ENCODE data around the gene GLUL. TPM values are rescaled to one million over a fixed set of nuclear protein-coding genes. Genes with fewer than 3 reads are reported as not detected.
A peak's percentile ranks its signal among the peaks of the same experiment; 100 is the strongest.

The GLUL gene
- total RNA-seq (2014; rRNA removed) (131 and 159 TPM in 2 replicates), Bru-seq, nascent RNA (percentile 92 among the genes with signal in this experiment), BruChase-seq, experiment 1, labeled RNA remaining after a 6-hour chase (percentile 97 among the genes with signal in this experiment), BruChase-seq, experiment 2, labeled RNA remaining after a 2-hour chase (percentile 98 among the genes with signal in this experiment)
- long read RNA-seq, full-length matches to known transcripts = 176 of 254 reads
- long read RNA-seq, partial matches to known transcripts = 72 of 254 reads
- long read RNA-seq, other reads (novel, unspliced or antisense) = 6 of 254 reads

GRCh38 chr1:182391362-182392049, at the start of gene GLUL:
Gene GLUL (minus strand): TSS chr1:182391790. CDS start chr1:182388737, 3,053 bp downstream.
- H3K27me3 ChIP-seq (ENCODE audit: low read length) = no peaks in the 10 kb centered on the region
- peak within 1 kb of the TSS; percentile 97 for H3K4me2 ChIP-seq (ENCODE audit: low read length)
- intact Hi-C loops (cut with micrococcal nuclease) = loop anchor here (1.0 to 5.0 kb wide), 2 partner anchors 89 to 174 kb away; no protein-coding TSS in a partner anchor
- no TSS peak for BruUV-seq (replicated peaks)
- peaks cover 41% of the 10 kb centered on the region for H3K79me2 ChIP-seq (ENCODE audit: low read length)
- H3K36me3 ChIP-seq (ENCODE audit: low read depth, low read length) = peaks cover 23% of the 10 kb centered on the region
- CTCF ChIA-PET = interaction anchor here (0.6 kb wide), 1 partner anchor 209 kb away, joined by 4 read pairs; no protein-coding TSS in a partner anchor
- peak within 1 kb of the TSS; percentile 95 for H3K4me3 ChIP-seq (ENCODE audit: low read length)
- peaks cover 12% of the 10 kb centered on the region for H3K4me1 ChIP-seq (ENCODE audit: insufficient read depth, low read length)
- ATAC-seq (peak; percentile 88), DNase-seq (peak; percentile 88)
- no peaks in the 10 kb centered on the region for H3K9me2 ChIP-seq (replicated peaks; ENCODE audit: low read length)
- no peak for TF ChIP-seq EZH2phosphoT487 (IDR thresholded peaks at IDR 0.05; ENCODE audit: borderline replicate concordance, low read length)
- no peak for TF ChIP-seq EZH2 (IDR thresholded peaks at IDR 0.05; ENCODE audit: low read length, unreplicated experiment)
- TF ChIP-seq CTCF (conservative IDR thresholded peaks at IDR 0.05; ENCODE audit: low read depth, low read length) = no peak
- peaks cover 31% of the 10 kb centered on the region for H4K20me1 ChIP-seq (ENCODE audit: low read length)
- POLR2A ChIA-PET (ENCODE audit: unreplicated experiment) = interaction anchor here (0.6 to 1.0 kb wide), 3 partner anchors 71 to 283 kb away, joined by 3 to 5 read pairs (median 4); no protein-coding TSS in a partner anchor
- H3K27ac ChIP-seq (ENCODE audit: low read length) = peak within 1 kb of the TSS; percentile 73
- H3F3A ChIP-seq (ENCODE audit: low read length, unreplicated experiment) = no peaks in the 10 kb centered on the region
- H2AFZ ChIP-seq (ENCODE audit: low read length) = peak within 1 kb of the TSS; percentile 83
- H3K9me3 ChIP-seq (ENCODE audit: low read length) = no peaks in the 10 kb centered on the region
- peak within 1 kb of the TSS; percentile 92 for H3K9ac ChIP-seq (ENCODE audit: low read length)

GRCh38 chr1:182438326-182438725, 46.7 kb upstream of the GLUL start:
- intact Hi-C loops (cut with micrococcal nuclease) = no loop called here
- CTCF ChIA-PET = no interaction called here
- BruUV-seq (replicated peaks) = no TSS peak

GRCh38 chr1:182433580-182433979, 42.0 kb upstream of the GLUL start:
- H3K4me3 ChIP-seq (ENCODE audit: low read length) = no peak overlapping the region
- no peaks in the 10 kb centered on the region for H3K36me3 ChIP-seq (ENCODE audit: low read depth, low read length)
- ChIA-PET CTCF (no interaction called here), POLR2A (ENCODE audit: unreplicated experiment) (no interaction called here)
- H3K4me1 ChIP-seq (ENCODE audit: insufficient read depth, low read length) = no peaks in the 10 kb centered on the region
- H3K79me2 ChIP-seq (ENCODE audit: low read length) = no peaks in the 10 kb centered on the region
- no peaks in the 10 kb centered on the region for H3K9me2 ChIP-seq (replicated peaks; ENCODE audit: low read length)
- BruUV-seq (replicated peaks) = no TSS peak
- no peaks in the 10 kb centered on the region for H3K27me3 ChIP-seq (ENCODE audit: low read length)
- H3K9ac ChIP-seq (ENCODE audit: low read length) = no peak overlapping the region
- intact Hi-C loops (cut with micrococcal nuclease) = no loop called here
- DNase-seq (no peak), ATAC-seq (no peak)
- no peaks in the 10 kb centered on the region for H3F3A ChIP-seq (ENCODE audit: low read length, unreplicated experiment)
- TF ChIP-seq EZH2phosphoT487 (IDR thresholded peaks at IDR 0.05; ENCODE audit: borderline replicate concordance, low read length) = no peak
- no peak for TF ChIP-seq EZH2 (IDR thresholded peaks at IDR 0.05; ENCODE audit: low read length, unreplicated experiment)
- no peak for TF ChIP-seq CTCF (conservative IDR thresholded peaks at IDR 0.05; ENCODE audit: low read depth, low read length)
- H3K9me3 ChIP-seq (ENCODE audit: low read length) = no peaks in the 10 kb centered on the region
- no peak overlapping the region for H2AFZ ChIP-seq (ENCODE audit: low read length)
- H3K4me2 ChIP-seq (ENCODE audit: low read length) = no peak overlapping the region
- H4K20me1 ChIP-seq (ENCODE audit: low read length) = no peaks in the 10 kb centered on the region
- H3K27ac ChIP-seq (ENCODE audit: low read length) = no peak overlapping the region

More at GRCh38 chr1:182438326-182438725, 46.7 kb upstream of the GLUL start:
- H3K9ac ChIP-seq (ENCODE audit: low read length) = no peak overlapping the region
- H3K36me3 ChIP-seq (ENCODE audit: low read depth, low read length) = no peaks in the 10 kb centered on the region
- no peak overlapping the region for H3K27ac ChIP-seq (ENCODE audit: low read length)
- H3K79me2 ChIP-seq (ENCODE audit: low read length) = no peaks in the 10 kb centered on the region
- H3K4me1 ChIP-seq (ENCODE audit: insufficient read depth, low read length) = no peaks in the 10 kb centered on the region
- H3K4me2 ChIP-seq (ENCODE audit: low read length) = no peak overlapping the region
- no peaks in the 10 kb centered on the region for H4K20me1 ChIP-seq (ENCODE audit: low read length)
- DNase-seq (no peak), ATAC-seq (no peak)
- H3K4me3 ChIP-seq (ENCODE audit: low read length) = no peak overlapping the region
- POLR2A ChIA-PET (ENCODE audit: unreplicated experiment) = no interaction called here
- H3K9me3 ChIP-seq (ENCODE audit: low read length) = no peaks in the 10 kb centered on the region
- no peak overlapping the region for H2AFZ ChIP-seq (ENCODE audit: low read length)
- no peak for TF ChIP-seq EZH2 (IDR thresholded peaks at IDR 0.05; ENCODE audit: low read length, unreplicated experiment)
- no peak for TF ChIP-seq EZH2phosphoT487 (IDR thresholded peaks at IDR 0.05; ENCODE audit: borderline replicate concordance, low read length)
- no peaks in the 10 kb centered on the region for H3K9me2 ChIP-seq (replicated peaks; ENCODE audit: low read length)
- no peaks in the 10 kb centered on the region for H3F3A ChIP-seq (ENCODE audit: low read length, unreplicated experiment)
- no peaks in the 10 kb centered on the region for H3K27me3 ChIP-seq (ENCODE audit: low read length)
